Stimulated activated CD8-positive, alpha-beta memory T cell treated with anti-CD3 and anti-CD28 coated beads, Interleukin-15, amount 100 ng/mL, for 1 hour (primary cell): ENCODE data around the gene PHF1.
A peak's percentile ranks its signal among the peaks of the same experiment; 100 is the strongest.

Experiments used
- DNase-seq: peaks from one replicate; pipeline ENCODE4 v3.0.0-alpha.2; 2020; ENCODE audit warnings: low read depth

PHF1 gene

DNA sequence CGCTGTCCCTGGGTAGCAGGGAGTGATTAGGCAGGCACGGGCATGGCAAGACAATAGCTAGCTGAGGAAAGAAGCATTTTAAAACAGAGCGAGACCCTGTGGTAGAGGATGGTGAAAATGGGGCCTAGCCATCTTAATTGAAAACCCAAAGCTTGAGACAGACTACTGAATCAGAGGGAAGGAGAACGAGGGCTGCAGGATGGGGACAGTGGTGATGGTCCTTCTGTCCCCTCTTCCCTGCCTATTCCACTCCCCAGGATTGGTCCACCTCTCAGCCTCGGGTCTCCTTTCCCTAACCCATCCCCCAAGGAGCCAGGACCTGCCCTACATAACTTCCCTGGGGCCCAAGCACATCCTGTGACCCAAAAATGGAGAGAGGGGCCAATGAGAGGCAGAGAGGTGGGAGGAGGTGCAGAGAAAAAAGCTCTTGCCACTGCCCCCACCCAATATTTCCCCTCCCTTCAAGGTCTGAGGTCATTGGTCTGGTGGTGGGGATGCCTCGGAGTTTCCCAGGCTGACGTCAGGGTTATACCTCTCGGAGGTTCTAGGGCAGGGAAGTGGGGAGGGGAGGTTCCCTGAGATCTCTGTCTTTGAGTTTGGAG lies 8.0 kb downstream of the PHF1 start:
- DNase-seq = no peak

DNA sequence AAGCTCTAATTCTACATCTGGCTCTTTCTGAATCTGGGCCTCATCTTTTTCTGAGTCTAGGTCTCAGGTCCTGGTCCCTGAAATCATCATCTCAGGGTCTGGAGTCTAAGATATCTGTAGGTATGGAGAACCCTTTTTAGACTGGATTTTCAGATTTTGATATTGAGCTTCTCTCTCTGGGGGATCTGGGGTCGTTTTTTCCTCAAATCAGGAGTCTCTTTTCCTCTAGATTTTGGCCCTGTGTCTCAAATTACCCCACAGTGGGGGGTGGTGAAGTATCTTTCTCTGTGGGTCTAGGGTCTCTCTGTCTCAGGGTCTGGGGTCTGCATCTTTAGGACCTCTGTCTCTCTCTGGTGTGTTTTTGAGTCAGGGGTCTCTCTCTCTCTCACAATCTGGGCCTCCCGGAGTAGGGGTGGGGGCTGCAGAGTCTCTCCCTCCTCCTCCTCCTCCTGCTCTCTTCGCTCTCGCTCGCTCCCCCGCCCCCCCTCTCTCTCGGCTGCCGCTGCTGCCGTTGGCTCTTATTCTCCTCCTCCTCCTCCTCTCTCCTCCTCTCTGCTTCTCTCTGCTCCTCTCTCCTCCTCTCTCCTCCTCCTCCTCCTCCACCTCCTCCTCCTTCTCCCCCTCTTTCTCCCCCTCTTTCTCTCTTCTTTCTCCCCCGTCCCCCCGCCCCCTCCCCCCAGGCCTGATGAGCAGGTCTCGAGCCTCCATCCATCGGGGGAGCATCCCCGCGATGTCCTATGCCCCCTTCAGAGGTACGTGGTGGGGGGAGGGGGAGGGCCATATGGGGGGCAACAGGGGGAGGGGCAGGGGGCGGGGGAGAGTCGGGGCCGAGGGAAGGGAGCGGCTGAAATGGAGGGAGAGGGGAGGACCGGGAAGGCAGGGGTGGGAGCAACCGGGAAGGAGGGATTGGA lies 9.0 kb downstream of the PHF1 start, which contains the start of gene SYNGAP1:
Gene SYNGAP1 (plus strand): TSS at position 486 of the 911 bp plus-strand sequence. CDS start 200 bp downstream, at position 686.
- DNase-seq = no peak

DNA sequence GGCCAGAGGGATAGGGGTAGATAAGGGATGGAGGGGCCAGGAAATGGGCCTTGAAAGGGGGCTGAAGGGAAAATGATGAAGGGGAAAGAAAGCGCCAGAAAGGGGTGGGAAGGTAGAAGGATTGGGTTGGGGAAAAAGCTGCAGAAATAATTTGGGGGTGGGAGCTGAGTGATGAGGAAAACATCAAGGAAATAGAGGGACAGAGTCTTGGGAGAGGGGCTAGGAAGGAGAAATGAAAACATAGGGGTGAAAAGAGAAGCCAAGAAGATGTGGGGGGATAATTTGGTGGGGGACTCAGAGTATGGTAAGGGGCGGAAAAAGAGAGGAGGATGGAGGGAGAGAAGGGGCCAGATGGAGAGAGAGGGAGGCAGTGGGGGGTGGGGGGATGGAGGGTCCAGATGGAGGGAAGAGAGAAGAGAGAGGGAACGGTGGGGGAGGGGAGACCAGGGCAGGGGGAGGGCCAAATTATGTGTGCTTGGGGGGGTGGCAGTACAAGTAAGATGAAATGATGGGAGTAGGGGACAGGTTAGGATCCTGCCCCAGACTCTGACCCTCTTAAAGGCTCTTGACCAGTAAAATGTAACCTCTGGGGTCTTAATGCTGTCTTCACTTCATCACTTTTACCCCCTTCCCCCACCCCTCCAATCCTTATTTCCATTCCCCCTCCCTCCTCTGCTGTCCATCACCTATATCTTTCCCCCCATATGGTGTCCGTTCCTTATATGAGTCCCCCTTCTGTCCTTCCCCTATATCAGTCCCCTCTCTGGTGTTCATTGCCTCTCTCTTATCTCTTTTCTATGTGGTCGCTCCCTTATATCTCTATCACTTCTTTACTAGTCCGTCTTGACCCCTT lies 9.9 kb downstream of the PHF1 start:
- DNase-seq = no peak

DNA sequence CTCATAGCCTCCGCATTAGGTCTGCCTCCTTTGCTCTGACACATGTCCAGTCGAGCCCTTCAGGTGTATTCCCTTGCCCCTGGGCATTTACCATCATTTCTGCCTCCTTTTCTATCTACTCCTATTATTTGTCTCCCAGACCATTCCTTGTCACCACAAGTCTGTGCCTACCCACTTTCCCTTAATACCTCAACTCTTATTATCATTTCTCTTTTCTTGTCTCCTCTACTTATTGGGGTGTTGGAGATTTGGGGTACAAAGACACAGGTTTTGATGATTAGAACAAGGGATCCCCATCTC lies 10.5 kb downstream of the PHF1 start:
- no peak for DNase-seq

DNA sequence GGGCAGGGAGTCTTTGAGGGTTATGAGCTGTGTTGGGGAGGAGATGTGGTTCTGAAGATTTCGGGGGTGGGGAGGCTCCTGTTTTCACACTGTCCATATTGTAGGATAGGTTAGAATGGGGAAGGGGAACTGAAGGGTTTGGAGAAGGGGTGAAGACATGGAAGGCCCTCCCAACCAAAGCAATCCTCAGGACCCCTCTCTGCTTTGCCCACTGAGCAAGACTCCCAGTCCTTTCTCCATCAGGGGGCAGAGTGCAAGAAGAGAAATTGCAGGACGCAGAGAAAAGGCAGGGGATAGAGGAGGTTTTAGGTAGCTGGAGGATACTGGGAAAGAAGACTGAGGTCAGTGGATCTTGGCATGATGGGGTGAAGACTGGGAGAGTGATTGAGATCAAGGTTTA lies 13.0 kb downstream of the PHF1 start:
- no peak for DNase-seq

DNA sequence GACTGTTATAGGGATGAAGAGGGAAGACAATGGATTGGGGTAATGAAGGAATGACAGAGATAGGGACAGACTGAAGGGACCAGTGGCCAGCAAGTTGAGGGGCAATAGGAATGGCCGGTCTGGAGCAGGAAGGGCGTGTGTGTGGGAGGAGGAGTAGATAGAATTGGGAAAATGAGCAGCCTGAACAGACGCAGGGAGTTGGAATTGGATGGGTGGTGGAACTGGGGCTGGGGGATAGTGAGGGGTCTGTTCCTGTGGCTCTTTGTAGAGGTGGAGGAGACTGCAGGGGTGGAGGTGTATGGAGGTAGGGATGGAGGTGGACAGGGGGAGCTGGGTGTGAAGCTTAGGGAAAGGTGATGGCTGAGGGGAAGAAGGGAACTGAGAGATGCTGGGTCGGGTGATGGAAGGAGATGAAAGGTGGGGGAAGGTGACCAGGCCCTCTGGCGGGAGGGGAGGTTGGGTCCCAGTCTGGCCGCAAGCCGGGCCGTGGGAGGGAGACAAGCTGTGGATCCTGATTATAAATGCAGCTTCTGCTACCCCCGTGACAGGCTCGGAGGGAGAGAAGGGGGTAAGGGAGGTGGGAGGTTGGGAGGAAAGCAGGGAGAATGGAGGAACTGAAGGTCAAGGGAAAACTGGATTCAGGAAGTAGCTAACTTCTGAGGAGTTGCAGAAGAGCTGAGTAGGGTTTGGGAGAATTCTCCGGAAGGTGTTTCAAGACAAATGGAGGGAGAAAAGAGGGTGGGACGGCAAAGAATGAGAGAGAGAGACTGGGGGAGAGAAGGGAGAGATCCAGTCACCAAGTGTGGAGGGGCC lies 14.2 kb downstream of the PHF1 start:
- no peak for DNase-seq

DNA sequence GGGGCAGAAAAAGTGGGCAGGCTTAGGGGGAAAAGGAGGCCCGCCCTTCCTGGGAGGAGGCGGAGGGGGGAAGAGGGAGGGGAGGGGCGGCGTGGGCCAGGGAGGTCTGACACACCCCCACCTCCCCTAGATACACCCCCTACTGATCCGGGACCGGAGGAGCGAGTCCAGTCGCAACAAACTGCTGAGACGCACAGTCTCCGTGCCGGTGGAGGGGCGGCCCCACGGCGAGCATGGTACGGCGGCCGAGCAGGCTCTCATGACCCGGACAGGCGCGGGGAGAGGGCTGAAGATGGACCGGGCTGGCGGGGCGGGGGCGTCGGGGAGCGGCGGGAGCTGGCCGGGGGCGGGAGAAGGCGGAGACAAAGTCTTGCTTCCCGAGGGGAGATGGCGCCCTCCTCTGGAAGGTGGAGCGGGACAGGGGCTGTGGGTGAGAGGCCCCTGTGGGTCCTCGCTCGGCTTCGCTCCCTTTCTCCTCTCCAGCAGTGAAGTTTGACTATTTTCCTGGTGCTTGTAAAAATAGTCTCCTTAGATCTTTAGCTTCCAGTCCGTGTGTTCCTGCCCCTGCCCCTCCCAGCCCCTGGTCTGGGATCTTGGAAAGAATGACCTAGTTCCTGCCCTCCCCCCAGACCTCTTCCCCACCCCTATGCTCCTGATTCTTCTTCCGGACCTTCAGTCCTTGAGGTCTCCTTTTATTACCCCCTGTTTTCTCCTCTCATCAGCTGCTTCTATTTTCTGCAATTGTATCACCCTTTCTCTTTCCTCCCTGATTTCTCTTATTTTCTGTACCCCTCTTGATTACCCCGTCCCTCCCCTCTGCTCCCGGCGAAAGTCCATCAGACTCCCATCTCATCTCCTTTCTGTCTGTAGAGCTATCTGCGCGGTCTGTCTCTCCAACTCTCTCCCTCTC lies 15.1 kb downstream of the PHF1 start:
- DNase-seq = peak; percentile 66

DNA sequence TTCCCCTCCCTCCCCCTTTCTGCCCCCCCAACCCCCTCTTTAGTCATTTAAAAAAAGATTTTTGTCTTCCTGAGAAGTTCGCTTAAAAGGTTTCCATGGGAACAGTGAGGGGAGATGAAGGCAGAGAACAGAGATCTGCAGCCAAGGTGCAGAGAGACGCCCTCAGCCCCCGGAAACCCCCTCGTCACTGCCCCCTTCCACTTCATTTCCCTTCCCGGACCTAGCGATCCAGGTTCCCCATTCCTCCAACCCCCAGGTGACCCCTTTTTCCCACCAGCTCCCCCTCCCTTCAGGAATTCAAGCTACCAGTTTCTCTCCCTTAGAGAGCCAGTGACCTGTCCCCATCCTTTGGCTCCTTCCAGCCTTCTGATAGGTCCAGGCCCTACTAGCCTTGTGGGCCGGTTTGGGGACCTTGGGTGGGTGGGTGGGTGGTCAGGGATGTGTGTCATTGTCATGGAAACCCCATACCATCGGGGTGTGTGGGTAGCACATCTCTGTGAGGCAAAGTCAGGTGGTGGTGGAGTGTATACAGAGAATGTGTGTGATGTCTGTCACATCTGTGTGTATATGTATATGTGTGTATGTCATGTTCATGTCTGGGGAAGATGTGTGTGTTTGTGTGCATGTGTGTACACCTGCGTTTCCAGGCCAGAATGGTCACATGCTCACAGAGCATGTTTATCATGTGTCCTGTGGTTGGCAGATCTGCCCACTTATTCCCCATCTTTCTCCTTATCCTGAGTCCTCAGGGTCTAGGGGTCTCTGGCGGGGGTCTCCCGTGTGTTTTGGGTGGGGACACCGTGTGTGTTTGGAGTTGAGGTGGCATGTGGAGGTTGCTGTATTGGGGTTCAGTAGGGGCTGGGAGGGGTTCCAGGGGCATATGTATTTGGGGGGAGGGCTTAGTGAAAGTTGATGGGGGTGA lies 16.0 kb downstream of the PHF1 start:
- DNase-seq = no peak

DNA sequence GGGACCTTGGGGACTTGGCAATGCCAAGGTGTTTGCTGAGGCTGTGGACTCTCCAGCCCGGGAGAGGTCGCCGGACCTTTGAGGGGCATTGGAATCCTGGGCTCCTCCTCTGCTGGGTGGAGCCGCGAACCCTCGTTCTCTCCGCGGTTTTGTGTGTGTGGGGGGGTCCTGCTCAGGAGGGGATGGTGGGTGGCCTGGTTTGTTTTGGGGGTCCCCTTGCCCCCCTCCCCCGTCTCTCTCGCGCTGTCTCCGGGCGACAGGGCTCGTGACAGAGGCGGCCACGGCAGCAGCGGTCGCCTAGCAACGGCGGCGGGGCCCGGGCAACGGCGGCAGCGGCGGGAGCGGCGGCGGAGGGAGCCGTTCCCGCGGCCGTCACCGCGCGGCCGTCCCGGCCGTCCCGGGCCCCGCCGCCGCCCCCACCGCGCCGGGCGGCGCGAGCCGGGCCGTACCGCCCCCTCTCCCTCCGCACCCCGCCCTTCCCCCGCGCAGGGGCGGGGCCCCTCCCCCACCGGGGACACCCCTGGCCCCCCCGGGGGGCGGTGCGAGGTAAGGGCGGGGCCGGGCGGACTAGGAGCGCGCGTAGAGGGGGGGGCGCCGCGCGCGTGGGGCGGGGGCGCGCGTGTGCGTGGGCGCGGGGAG lies 16.9 kb downstream of the PHF1 start:
- no peak for DNase-seq

DNA sequence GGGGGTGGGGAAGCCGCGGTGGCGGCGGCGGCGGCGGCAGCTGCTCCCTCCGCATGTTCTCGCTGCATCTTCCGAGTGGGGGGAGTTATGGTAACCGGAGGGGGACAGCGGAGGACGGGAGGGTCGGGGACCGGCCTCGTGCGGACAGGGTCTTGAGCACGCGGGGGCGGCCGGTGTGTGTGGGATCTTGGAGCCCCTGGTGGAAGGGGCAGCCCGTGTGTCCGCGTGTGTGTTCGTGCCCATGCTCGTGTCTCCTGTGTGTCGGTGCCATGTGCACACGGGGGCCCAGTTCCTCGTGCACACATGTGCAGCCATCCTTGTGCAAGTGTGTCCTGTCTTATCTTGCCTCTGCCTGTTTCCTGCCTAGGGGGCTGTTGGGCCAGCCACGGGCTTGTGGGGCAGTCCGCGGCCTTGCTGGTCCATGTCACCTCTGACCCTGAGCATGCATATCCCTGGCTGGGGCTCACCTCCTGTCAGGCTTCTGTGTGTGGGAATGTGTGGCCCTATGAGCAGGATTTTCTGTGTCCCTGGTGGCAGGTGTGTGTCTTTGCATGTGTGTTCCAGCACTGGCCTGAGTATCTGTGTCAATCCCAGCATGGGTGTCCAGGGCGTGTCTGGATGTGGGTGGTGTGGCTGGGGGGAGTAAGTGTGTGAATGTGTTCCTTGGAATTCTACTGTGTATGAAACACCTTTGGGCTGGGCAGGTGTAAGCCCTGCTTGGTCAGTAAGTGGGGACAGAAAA lies 17.6 kb downstream of the PHF1 start:
- DNase-seq = no peak

DNA sequence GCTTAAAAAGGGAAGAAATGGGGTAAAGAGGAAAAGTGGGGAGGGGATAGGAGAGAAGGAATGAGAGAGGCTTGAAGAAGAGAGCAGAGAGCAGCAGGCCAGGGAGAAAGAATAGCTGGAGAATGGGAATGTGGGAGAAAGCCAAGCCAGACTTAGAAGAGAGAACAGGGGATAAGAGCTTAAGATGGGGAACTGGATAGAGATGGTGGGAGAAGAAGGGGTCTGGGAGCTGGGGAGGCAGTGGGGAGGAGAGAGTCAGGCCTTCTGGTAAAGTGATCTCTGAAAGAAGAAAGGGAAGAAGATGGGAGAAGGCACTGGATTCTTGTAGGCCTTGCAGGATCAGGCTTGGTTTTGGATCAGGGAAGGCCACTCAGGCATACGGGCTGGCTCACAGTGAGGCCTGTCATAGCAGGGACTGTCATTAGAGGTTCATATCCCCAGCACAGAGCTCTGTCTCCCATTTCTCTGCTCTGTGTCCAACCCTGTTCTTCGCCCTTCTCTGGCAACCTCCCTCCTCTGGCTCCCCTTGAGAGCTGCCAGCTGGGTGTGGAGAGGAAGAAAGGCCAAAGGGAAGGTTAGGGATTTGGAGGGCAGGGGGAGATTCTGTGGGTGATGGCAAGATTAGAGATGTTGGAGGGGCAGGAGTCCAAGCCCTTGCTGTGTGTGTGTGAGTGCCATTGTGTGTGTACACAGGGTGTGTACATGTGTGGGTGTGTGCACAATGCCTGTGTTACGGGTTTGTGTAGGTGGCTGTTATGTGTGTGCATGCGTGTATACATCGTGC lies 18.3 kb downstream of the PHF1 start:
- no peak for DNase-seq

DNA sequence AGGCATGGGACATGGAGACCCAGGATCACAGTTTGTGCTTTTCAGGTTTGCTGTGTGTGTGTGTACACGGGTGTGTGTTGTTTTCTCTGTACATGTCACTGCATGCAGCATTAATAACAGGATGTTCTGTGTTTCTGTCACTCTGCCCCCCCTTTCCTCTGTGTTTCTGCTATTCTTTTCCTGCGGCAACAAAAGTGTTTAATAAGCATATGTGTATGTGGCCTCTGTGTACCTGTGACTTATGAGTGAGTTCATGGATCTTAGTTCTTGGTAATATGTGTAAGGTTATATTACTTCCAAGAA lies 18.9 kb downstream of the PHF1 start:
- DNase-seq = no peak

DNA sequence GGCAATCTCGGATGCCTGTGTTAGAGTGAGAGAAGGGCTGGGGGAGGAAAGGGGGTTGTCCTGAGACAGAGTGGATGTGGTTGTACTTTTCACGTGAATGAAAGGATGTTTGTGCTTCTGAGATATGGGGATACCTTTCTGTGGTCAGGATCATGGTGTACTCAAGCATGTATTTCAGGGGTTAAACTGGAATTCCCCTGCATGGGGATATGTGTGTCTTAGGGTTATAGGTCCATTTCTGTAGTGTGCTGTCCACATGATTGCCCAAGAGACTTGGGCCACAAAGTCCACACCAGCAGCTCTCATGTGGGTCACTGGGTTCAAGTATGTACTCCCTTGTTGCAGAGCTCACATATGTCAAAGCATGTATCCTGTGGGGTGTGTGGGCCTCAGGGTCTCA lies 19.5 kb downstream of the PHF1 start:
- DNase-seq = no peak

DNA sequence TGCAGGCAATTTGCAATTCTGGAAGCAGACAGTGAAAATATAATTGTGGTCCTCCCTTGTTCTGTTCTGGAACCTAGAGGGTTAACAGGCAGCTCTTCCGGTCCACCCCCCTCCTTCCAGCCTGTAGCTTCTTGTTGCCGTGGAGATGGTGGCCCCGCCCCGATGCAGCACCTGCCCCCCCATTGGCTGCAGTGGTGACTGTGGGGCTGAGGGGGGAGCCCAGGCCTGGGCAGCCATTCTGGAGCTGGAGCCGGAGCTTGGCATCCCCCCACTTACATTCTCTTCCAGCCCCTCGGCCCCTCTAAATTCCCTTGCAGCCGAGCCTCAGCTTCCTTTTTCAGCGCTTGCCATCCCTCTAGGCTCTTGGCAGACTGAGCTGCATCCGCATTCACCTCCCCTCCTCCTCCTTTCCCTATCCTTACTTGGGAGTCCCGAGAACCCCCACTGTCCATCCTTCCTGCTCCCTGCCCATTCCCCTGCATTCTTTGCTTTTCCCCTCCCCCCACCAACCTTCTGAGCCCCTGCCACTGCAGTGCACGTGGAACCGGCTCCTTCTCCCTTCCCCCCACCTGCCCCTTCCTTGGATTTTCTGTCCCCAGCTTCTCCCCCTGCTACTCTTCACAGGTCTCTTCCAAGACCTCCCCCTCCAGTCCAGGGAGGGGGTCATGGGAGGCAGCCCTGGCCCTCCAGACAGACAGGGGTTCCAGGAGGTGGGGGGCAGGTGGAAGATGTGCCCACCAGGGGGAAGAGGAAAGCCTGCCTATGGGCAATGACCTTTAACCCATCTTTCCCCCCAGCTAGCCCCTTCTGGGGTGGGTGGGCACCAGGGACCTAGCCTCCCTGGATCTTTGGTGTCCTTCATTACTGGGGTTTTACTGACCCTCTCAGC lies 20.4 kb downstream of the PHF1 start:
- DNase-seq = peak; percentile 69

DNA sequence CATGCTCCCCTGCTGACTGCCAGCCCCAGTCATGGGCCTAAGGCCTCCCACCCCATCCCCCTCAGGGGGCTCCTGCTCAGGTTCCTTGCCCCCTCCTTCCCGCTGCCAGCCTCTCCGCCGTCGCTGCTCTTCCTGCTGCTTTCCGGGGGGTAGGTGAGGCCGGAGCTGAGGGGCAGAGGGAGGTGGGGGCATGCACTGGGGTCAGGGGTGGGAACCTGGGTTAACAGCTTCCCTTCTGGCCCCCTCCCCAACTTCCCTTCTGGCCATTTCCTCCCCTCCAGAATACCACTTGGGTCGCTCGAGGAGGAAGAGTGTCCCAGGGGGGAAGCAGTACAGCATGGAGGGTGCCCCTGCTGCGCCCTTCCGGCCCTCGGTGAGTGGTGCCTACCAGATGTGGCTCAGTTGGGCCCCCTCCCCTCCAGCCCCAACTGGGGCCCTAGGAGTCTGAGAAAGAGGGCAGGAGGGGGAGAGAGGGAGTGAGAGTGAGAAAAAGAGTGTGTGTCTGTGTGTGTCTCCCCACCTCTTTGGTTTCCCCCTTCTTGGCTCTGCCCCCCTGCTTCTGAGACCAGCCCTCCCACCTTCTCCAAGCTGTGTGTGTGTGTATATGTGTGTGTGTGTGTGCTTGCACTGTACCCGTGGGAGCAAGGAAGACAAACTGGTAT lies 21.2 kb downstream of the PHF1 start:
- no peak for DNase-seq

DNA sequence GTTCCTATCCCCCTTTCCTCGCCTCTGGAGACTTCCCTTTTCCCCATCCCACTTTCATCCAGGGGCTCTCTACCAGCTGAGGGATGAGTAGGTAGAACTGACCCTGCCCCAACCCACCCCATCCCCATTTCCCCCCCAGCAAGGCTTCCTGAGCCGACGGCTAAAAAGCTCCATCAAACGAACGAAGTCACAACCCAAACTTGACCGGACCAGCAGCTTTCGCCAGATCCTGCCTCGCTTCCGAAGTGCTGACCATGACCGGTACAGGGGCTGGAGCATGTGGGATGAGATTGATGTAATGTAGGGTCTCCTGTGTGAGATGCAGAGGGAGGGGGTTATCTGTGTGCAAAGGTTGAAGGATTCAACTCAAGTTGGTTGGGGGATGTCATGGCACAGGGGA lies 21.7 kb downstream of the PHF1 start:
- no peak for DNase-seq
